Sigmoid colon (tissue), 7 donors: ENCODE measurements around the gene HNRNPU. TPM values are rescaled to one million over a fixed set of nuclear protein-coding genes. Genes with fewer than 3 reads are reported as not detected.

Experiments used
- DNase-seq: peaks from one replicate; pipeline ENCODE4 v3.0.0-alpha.2; 2019
- H3K27ac ChIP-seq, 4 donors: fragments of 200-600 bp; sonication (generic); one replicate each; pipeline ENCODE4 v1.5.1; 2016 to 2019; ENCODE audit warnings: mild to moderate bottlenecking in 1 of 4
- H3K27me3 ChIP-seq, 3 donors: fragments of 200-600 bp; sonication (generic); one replicate each; pipeline ENCODE4 v1.5.1; 2019; ENCODE audit warnings: mild to moderate bottlenecking in 1 of 3
- H3K36me3 ChIP-seq, 4 donors: fragments of 200-600 bp; sonication (generic); one replicate each; pipeline ENCODE4 v1.5.1; 2016 to 2019
- H3K4me1 ChIP-seq, 4 donors: fragments of 200-600 bp; sonication (generic); one replicate each; pipeline ENCODE4 v1.5.1; 2017 to 2019
- H3K4me3 ChIP-seq, 4 donors: fragments of 200-600 bp; sonication (generic); one replicate each; pipeline ENCODE4 v1.5.1; 2017 to 2019; ENCODE audit warnings: mild to moderate bottlenecking in 2 of 4, moderate library complexity in 1 of 4
- H3K9me3 ChIP-seq, 4 donors: fragments of 200-600 bp in 3 of 4; sonication (generic) in 3 of 4; one replicate each; pipeline versions ENCODE4 v1.5.1 to v1.6.1; 2013 to 2019
- EP300 ChIP-seq, 4 donors: sonication (generic); formaldehyde crosslinking; IDR thresholded peaks; one replicate each; pipeline ENCODE4 v1.6.1; 2017; ENCODE audit warnings: antibody characterized with exemption in 4 of 4
- POLR2A ChIP-seq, 2 donors: fragments of 450-650 bp; IDR thresholded peaks; one replicate each; pipeline ENCODE4 v1.6.1; 2016; ENCODE audit warnings: antibody characterized with exemption in 2 of 2, mild to moderate bottlenecking in 2 of 2, moderate library complexity in 2 of 2
- POLR2AphosphoS5 ChIP-seq, 4 donors: sonication (generic); formaldehyde crosslinking; IDR thresholded peaks; one replicate each; pipeline ENCODE4 v1.6.1; 2017; ENCODE audit warnings: antibody characterized with exemption in 4 of 4
- WGBS, 2 donors: extraction: QIAGEN DNeasy Blood & Tissue Kit; methylation state at CpG; one replicate each; pipeline ENCODE4 v1.1.7; 2013; 5-methylcytosine and 5-hydroxymethylcytosine counted together
- intact Hi-C: fragments of 100-400 bp; cut with DNase I; formaldehyde crosslinking; loops from one replicate; pipeline ENCODE4 v1.15.1; 2023
- polyA plus RNA-seq, 3 donors: library from polyadenylated mRNA; stranded (reverse); fragments of 200-250 nt; gene quantifications; one replicate each; pipeline ENCODE4 v1.2.3, GENCODE V29; 2013
- total RNA-seq, 4 donors: library from RNA; depleted of rRNA; stranded (reverse); fragments of >200 nt; gene quantifications; one replicate each; pipeline ENCODE4 v1.1.0, GENCODE V29; 2016
- TF ChIP-seq, protein P1 (sequence below), 4 experiments: fragments of 450-650 bp in 3 of 4; fragments of 200-600 bp in 1 of 4; IDR thresholded peaks; one replicate each; pipeline ENCODE4 v1.5.1; 2016 to 2019; ENCODE audit warnings: antibody characterized with exemption in 4 of 4, mild to moderate bottlenecking in 3 of 4, moderate library complexity in 2 of 4
- donor health status: healthy with polysubstance abuse.
- donor health status: Bipolar disorder and iron deficiency.
- donor health status: healthy.

HNRNPU gene
- total RNA-seq (100 to 1,000 TPM; 264 to 339 (median 282) TPM), polyA plus RNA-seq (100 to 1,000 TPM in 1 of 3 donors, 10 to 100 TPM in 2; 71.0 to 201 (median 82.3) TPM)

DNA sequence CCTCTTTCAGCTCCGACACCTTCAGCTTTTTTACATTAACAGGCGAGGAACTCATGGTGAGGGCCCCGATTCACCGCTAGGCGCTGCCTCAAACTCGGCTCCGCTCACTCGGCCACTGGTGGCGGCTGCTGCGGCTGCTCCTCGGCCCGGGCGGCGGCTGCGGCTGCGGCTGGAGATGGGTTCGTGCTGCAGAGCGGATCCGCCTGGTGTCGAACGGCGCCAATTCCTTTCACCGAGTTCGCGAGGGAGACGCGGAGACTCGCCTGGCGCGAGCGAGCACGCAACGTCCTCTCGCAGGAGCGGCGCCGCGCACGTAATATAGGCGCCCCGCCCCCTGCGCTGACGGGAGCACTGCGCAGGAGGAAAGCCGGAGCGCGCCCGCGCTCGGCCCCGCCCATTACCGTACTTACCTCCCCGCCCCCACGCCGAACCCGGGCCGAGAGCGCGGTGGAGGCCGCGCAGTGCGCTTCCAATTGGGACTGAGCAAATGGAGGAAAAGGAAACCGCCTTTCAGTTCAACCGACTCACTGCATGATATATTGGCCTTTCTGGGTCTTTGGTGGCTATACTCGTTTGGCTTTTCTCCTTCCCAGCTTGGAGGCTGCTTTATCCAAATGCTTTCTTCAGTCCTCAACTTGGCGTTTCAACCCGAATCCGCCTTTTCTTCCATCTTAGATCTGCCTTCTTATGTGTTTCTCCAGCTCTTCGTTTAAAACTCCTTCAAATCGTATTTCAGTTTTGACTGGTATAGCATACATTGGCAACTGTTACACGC is at the start of gene HNRNPU:
Gene HNRNPU (minus strand): TSS at position 291 of the 775 bp plus-strand sequence. CDS start 236 bp downstream, at position 55.
- WGBS, 2 donors: 1% methylated on average over 71 of the region's 71 CpGs

DNA sequence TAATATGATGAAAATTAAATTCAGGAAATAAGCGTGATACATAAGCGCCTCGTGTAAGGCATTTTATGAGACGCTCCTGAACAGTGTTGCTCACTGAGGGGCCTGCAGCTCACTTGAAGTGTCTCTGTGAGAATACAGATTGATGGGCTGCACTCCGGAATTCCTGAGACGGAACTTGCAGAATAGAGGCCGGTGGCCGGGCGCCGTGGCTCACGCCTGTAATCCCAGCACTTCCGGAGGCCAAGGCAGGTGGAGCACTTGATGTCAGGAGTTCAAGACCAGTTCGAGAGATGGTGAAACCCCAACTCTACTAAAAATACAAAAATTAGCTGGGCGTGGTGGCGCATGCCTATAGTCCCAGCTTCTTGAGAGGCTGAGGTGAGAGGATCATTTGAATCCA is 49.5 kb upstream of the HNRNPU start:
- 95 to 96% methylated on average over 15 of the region's 15 CpGs for WGBS, 2 donors
- intact Hi-C loops: no loop called here
- Histone ChIP-seq H3K9me3 (no peaks in the 10 kb centered on the region), H3K4me3 (no peak overlapping the region), H3K4me1 (peaks cover 0 to 3% (median under 1%) of the 10 kb centered on the region in 4 donors), H3K36me3 (no peaks in the 10 kb centered on the region), H3K27ac (no peak overlapping the region), H3K27me3 (no peaks in the 10 kb centered on the region)
- DNase-seq: no peak
- TF ChIP-seq EP300 (IDR thresholded peaks at IDR 0.05): no peak
- TF ChIP-seq, protein P1, sequence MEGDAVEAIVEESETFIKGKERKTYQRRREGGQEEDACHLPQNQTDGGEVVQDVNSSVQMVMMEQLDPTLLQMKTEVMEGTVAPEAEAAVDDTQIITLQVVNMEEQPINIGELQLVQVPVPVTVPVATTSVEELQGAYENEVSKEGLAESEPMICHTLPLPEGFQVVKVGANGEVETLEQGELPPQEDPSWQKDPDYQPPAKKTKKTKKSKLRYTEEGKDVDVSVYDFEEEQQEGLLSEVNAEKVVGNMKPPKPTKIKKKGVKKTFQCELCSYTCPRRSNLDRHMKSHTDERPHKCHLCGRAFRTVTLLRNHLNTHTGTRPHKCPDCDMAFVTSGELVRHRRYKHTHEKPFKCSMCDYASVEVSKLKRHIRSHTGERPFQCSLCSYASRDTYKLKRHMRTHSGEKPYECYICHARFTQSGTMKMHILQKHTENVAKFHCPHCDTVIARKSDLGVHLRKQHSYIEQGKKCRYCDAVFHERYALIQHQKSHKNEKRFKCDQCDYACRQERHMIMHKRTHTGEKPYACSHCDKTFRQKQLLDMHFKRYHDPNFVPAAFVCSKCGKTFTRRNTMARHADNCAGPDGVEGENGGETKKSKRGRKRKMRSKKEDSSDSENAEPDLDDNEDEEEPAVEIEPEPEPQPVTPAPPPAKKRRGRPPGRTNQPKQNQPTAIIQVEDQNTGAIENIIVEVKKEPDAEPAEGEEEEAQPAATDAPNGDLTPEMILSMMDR (IDR thresholded peaks at IDR 0.05): no peak
- TF ChIP-seq POLR2A (IDR thresholded peaks at IDR 0.05): no peak
- no peak for TF ChIP-seq POLR2AphosphoS5 (IDR thresholded peaks at IDR 0.05)

More for the DNA sequence above, at the start of gene HNRNPU:
- peaks cover 0 to 41% (median 37%) of the 10 kb centered on the region in 4 donors for H3K4me1 ChIP-seq
- H3K4me3 ChIP-seq: peak within 1 kb of the TSS; percentile 92 to 99 (median 98)
- peak within 1 kb of the TSS; percentile 99 to 100 (median 100) for H3K27ac ChIP-seq
- intact Hi-C loops: loop anchor here (1.0 to 10.0 kb wide), 7 partner anchors 29 to 290 kb away; partner anchors contain the start of genes COX20, DESI2 and KIF26B
- no peaks in the 10 kb centered on the region for H3K27me3 ChIP-seq
- H3K36me3 ChIP-seq: peaks cover 0 to 17% (median 8%) of the 10 kb centered on the region in 4 donors
- peak; percentile 99 for DNase-seq
- H3K9me3 ChIP-seq: no peaks in the 10 kb centered on the region
- TF ChIP-seq, protein P1 (IDR thresholded peaks at IDR 0.05): peak in 2 of 4 experiments; percentile 14 to 47
- TF ChIP-seq EP300 (IDR thresholded peaks at IDR 0.05): peak in 2 of 4 donors; percentile 69 to 82
- peak; percentile 99 to 100 (median 100) for TF ChIP-seq POLR2AphosphoS5 (IDR thresholded peaks at IDR 0.05)
- TF ChIP-seq POLR2A (IDR thresholded peaks at IDR 0.05): peak; percentile 92 to 97

DNA sequence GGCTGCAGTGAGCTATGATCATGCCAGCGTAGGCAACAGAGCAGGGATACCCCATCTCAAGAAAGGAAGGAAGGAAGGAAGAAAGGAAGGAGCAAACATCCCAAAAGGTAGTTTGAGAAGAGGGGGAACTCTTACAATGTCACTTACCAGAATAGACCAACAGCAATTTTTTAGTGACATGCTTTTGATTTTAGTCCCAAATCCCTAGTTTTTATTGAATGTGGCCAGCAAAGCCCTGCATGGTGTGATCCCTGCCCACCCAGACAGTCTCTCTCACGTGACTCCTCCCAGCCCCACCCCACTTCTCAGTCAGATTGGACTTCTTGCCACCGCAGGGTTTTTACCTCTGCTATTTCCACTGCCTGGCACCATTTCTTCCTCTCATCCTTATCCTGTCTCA is 39.8 kb upstream of the HNRNPU start:
- Histone ChIP-seq H3K27ac (no peak overlapping the region), H3K4me1 (no peaks in the 10 kb centered on the region), H3K36me3 (no peaks in the 10 kb centered on the region), H3K27me3 (no peaks in the 10 kb centered on the region), H3K4me3 (no peak overlapping the region), H3K9me3 (no peaks in the 10 kb centered on the region)
- TF ChIP-seq POLR2AphosphoS5 (IDR thresholded peaks at IDR 0.05): no peak
- DNase-seq: no peak
- intact Hi-C loops: no loop called here
- WGBS, 2 donors: 68 to 80% methylated on average over 3 of the region's 3 CpGs

DNA sequence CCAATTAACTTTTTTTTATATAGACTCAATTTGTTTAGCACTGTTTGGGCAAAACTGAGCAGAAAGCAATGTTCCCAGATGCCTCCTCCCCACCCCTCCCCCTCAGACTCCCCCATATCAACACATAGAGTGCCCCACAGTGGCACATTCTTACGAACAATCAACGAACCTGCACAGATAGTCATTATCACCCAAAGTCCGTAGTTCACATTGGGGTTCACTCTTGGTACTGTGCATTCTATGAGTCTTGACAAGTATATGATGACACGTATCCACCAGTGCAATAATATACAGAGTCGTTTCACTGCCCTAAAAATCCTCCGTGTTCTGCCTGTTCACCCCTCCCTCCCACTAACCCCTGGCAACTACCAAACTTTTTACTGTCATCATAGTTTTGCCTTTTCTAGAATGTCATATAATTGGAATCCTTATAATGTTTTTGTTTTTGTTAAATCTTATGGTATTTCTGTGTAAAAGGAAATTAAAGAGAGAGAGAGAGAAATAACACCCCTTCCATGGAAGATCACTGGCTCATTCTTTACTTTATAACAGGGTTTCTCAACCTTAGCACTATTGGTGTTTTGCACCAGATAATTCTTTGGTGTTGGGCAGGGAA is 37.2 kb upstream of the HNRNPU start:
- H3K4me1 ChIP-seq: no peaks in the 10 kb centered on the region
- H3K4me3 ChIP-seq: no peak overlapping the region
- 68 to 71% methylated on average over 6 of the region's 6 CpGs for WGBS, 2 donors
- H3K9me3 ChIP-seq: no peaks in the 10 kb centered on the region
- no peak for DNase-seq
- no peaks in the 10 kb centered on the region for H3K36me3 ChIP-seq
- TF ChIP-seq POLR2AphosphoS5 (IDR thresholded peaks at IDR 0.05): no peak
- no peak for TF ChIP-seq EP300 (IDR thresholded peaks at IDR 0.05)
- TF ChIP-seq POLR2A (IDR thresholded peaks at IDR 0.05): no peak
- TF ChIP-seq, protein P1 (IDR thresholded peaks at IDR 0.05): no peak
- H3K27me3 ChIP-seq: no peaks in the 10 kb centered on the region
- H3K27ac ChIP-seq: no peak overlapping the region
- intact Hi-C loops: no loop called here
